ENCODE measurements around the gene CSNK2A1.
"Not testable (repeated sequence)": the region's sequence is repeated elsewhere in the genome, so short reads cannot be mapped to it uniquely, and the experiment has no call there.

Gene CSNK2A1

GRCh38 chr20:480044-480443 lies 63.5 kb downstream of the CSNK2A1 start:
- DNase-seq = no peak

- no peak for DNase-seq
Observed at GRCh38 chr20:479487-479886, 64.1 kb downstream of the CSNK2A1 start.

GRCh38 chr20:478949-479429 lies 64.6 kb downstream of the CSNK2A1 start:
- peak; percentile 49 for DNase-seq

GRCh38 chr20:478010-478948 lies 65.3 kb downstream of the CSNK2A1 start:
- no peak for DNase-seq

GRCh38 chr20:476561-477249 lies 66.9 kb downstream of the CSNK2A1 start:
- not testable (repeated sequence) for DNase-seq

GRCh38 chr20:475463-476357 lies 67.9 kb downstream of the CSNK2A1 start:
- DNase-seq = no peak

GRCh38 chr20:474581-474980 lies 69.0 kb downstream of the CSNK2A1 start:
- DNase-seq = no peak

- DNase-seq = no peak
Observed at GRCh38 chr20:472889-473292, 70.7 kb downstream of the CSNK2A1 start.

GRCh38 chr20:472137-472846 lies 71.3 kb downstream of the CSNK2A1 start:
- no peak for DNase-seq

- DNase-seq = no peak
Observed at GRCh38 chr20:469746-470490, 73.7 kb downstream of the CSNK2A1 start.

- DNase-seq = no peak
Observed at GRCh38 chr20:467755-468154, 75.8 kb downstream of the CSNK2A1 start.

GRCh38 chr20:462199-462991 lies 81.2 kb downstream of the CSNK2A1 start, which contains the start of gene TBC1D20:
Gene TBC1D20 (minus strand): TSS chr20:462533. CDS start chr20:462405, 128 bp downstream.
- peak; percentile 85 for DNase-seq

- peak; percentile 38 for DNase-seq
Observed at GRCh38 chr20:461254-462198, 82.1 kb downstream of the CSNK2A1 start.

- DNase-seq = no peak
Observed at GRCh38 chr20:460707-461106, 82.9 kb downstream of the CSNK2A1 start.

- no peak for DNase-seq
Observed at GRCh38 chr20:460180-460579, 83.4 kb downstream of the CSNK2A1 start.

GRCh38 chr20:458776-459175 lies 84.8 kb downstream of the CSNK2A1 start:
- no peak for DNase-seq

GRCh38 chr20:454951-455350 lies 88.6 kb downstream of the CSNK2A1 start:
- DNase-seq = no peak

GRCh38 chr20:452021-452420 lies 91.6 kb downstream of the CSNK2A1 start:
- DNase-seq = not testable (repeated sequence)

All from COR-L47 (cell line).